Sciatic nerve (tissue), 2 donors: Measurements from ENCODE around the gene SIRT4. TPM values are rescaled to one million over a fixed set of nuclear protein-coding genes. Genes with fewer than 3 reads are reported as not detected.
"Not testable (repeated sequence)": the region's sequence is repeated elsewhere in the genome, so short reads cannot be mapped to it uniquely, and the experiment has no call there.

Experiments used
- ATAC-seq: fragments of 200-7000 bp; cut with Tn5 transposase; one replicate; pipeline ENCODE4 v1.9.1; 2020; ENCODE audit warnings: mild to moderate bottlenecking, moderate library complexity
- DNase-seq: peaks from one replicate; pipeline ENCODE4 v3.0.0-alpha.2; 2020; ENCODE audit warnings: low spot score
- intact Hi-C: fragments of 100-400 bp; cut with DNase I; formaldehyde crosslinking; loops from one replicate; pipeline ENCODE4 v1.14.2; 2022
- total RNA-seq: library from RNA; stranded (reverse); fragmentation: NEBNext Ultra II Directional; extraction: Animal tissue kit (Norgen Biotek cat#: 25700); gene quantifications from one replicate; pipeline ENCODE4 v1.2.1, GENCODE V29; 2021
- donor health status: DM: no; HTN: no; CAD: no.
- donor health status: DM: no; HTN: no; CAD: no.

The SIRT4 gene, protein sequence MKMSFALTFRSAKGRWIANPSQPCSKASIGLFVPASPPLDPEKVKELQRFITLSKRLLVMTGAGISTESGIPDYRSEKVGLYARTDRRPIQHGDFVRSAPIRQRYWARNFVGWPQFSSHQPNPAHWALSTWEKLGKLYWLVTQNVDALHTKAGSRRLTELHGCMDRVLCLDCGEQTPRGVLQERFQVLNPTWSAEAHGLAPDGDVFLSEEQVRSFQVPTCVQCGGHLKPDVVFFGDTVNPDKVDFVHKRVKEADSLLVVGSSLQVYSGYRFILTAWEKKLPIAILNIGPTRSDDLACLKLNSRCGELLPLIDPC
- 0.76 TPM for total RNA-seq

DNA sequence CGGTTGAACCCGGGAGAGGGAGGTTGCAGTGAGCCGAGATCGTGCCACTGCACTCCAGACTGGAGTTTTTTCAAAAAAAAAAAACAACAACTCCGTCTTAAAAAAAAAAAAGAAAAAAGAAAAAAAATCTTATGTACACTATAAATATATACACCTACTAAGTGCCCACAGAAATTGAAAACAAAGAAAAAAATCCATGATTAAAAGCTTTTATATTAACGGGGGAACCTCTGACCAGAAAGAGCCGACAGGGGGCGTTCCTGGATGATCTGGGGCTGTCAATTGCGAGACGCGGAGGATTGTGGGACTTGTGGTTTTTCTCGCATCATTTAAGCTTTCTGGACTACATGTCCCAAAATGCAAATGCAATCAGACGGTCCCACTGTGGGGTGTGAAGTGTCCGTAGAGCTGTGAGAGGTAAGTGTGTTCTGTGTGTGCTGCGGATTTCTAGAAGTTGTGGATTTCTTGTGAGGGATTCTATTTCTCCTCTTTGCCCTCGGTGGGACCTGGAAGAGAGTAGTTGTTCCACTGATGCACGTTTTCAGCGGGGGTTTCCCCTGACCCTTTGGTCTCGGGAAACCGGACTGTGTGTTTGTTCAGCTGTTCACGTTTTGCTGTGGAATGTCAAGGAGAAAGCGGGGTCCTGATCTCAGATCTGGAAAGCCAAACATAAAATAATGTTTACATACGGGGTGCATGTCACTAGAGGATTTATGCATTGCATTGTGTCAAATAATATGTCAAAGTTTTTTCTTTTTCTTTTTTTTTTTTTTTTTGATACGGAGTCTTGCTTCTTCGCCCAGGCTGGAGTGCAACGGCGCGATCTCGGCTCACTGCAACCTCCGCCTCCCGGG lies at the start of gene SIRT4:
Gene SIRT4, plus strand, starts transcription at position 360 of the 854 bp plus-strand sequence. CDS start 1,241 bp downstream, outside the sequence.
- ATAC-seq (peak; percentile 98), DNase-seq (peak; percentile 92)
- intact Hi-C loops = no loop called here

GRCh38 chr12:120253313-120253712 lies 48.8 kb upstream of the SIRT4 start:
- peak; percentile 27 for ATAC-seq
- DNase-seq, intact Hi-C loops: not testable (repeated sequence)

GRCh38 chr12:120254809-120255208 lies 47.3 kb upstream of the SIRT4 start:
- no peak for ATAC-seq
- intact Hi-C loops = no loop called here
- no peak for DNase-seq

DNA sequence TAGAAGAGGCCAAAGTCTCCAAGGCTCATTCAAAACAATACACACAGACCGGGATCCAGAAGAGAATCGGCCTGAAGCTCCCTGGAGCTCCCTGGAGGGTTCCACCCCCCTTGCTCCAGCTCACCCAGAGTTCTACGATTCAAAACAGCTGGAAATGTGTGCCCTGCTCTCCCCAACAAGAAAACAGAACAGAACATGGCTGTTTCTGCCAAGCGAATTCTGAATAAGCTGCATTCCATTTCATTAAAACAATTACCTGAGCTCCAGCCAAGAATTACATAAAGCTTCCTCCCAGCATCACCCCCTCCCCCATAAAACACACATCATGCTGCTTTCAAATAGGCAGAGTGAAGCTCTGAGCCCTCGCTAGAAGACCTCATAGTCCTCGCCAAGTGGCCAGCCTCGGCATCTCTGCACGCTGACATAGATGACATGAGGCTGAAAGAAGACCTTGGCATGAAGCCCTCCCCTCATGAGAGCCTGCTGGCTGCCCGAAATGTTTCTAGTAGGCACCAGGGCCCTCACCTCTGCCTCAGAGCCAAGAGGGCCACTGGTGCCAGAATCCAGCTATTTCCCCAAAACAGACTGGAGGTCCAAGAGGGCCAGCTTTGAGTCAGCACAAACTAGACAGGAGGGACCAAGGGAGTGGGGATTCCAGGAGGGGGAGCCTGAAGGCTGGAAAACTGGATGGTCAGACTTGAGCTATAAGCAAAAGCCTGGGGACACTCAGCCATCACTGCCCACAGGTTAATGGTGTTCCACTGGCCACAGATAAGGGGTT lies 44.9 kb upstream of the SIRT4 start:
- ATAC-seq = peak; percentile 84
- no peak for DNase-seq
- intact Hi-C loops = no loop called here

- DNase-seq (no peak), ATAC-seq (no peak)
- intact Hi-C loops = no loop called here
Measured at GRCh38 chr12:120258323-120258896, 43.7 kb upstream of the SIRT4 start.

DNA sequence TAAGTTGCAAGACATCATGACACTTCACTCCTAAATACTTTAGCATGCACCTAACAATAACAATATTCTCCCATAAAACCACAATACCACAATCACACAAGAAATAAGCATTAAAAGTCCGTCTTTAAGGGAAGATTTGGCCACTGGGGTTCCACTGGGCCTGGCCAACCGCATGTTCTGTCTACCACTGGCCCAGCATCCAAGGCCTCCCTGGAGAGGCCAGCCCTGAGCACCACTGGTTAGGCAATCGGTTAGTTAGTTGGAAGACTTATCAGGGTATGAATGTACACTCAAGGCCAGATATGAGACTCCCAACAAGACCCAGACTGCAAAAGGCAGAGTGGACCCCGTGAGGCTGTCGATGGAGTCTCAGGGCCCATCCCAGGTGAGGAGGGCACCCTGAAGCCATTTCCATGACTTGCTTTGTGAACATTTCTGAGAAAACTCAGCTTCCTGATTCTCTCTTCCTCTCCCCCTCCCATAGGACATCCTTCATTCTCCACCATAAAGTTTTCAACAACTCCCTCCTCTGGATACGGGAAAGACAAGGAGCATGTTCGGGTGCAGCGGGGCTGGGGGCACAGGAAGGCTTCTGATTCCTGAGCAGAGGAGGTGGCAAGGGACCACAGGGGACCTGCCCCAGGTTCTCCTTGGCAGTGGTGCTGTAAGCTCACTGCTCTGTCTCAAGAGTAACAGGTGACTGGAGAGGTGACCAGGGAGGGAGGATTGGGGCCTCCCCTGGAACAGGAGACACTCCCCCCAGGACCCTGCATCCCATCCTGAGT lies 42.5 kb upstream of the SIRT4 start:
- DNase-seq = no peak
- ATAC-seq = peak; percentile 45
- intact Hi-C loops = no loop called here

- intact Hi-C loops = no loop called here
- DNase-seq = no peak
- no peak for ATAC-seq
Measured at GRCh38 chr12:120260607-120261006, 41.5 kb upstream of the SIRT4 start.

DNA sequence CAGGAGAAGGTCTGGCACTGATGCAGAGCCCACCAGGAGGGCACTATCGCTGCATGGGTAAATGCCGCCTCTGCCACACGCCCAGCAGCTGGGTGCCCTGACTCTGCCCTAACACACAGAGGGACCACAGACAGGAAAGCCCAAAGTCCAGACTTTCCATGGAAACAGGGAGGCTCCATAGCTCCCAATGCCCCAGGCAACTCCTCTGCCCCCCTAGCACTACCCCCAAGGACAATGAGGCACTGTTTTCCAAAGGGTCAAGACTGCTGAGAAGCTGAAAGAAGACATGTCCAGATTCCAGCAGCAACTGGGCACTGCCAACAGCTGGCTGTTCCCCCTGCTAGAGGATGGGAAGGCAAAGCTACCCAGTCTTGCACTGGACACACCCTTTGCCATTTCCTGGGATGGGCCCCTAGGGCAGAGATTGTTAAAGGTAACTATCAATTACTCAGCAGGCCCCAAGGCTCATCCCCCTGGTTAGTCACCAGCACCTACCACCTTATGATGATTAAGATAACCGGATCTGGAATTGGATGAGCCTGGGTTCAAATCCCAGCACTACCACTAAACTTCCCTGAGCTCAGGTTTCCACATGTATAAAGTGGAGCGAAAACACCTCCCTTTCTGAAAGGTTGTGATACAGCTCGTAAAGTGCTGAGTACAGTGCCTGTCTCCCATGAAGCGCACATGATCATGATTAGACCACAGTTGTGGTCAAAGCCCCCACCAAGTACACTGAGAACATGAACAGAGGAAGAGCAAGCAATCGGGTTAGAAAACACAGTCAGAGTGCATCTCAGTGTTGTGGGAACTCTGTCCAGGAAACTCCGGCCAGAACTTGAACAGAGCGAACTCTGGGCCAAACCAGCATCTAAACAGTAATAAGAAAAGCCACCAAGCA lies 39.9 kb upstream of the SIRT4 start:
- peak; percentile 36 for ATAC-seq
- no peak for DNase-seq
- intact Hi-C loops = no loop called here

DNA sequence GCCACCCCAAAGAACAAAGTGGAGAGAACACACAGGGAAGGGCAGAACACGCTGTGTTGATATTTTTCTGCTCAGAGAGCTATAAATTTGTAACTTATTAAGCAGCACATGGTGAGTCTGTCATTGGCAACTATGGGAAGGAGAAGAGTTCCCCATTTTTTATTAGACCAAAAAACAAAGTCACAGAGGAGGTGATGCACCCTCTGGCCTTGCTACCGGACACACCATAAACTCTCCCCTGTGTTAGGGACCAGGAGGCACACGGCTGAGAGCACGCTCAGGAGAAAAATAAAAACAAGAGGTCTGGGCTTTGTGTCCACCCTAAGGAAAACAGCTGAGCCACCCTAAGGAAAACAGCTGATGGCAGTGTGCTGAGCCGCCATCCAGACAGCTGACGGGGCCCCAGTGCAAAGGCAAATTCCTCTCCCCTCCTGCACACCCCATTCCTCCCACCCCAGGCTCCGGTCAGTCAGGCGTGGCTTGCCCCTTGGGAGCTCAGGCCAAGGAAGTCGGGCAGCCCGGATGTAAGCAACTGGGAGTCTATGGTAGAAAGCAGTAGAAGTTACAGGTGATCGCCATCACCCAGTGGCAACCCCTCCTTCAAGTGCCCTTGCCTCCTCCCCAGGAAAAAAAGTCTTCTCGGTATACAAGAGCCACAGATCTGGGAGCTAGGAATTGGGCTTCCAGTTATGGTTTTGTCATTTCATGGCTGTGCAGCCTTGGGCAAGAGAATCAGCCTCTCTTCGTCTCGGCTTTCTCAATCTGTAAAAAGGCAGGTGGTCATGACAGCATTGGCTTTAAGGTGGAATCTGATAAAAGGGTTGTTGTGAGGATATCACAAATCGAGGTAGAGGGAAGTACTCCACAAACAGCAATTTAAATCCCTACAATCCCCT lies 39.0 kb upstream of the SIRT4 start:
- no peak for DNase-seq
- intact Hi-C loops = no loop called here
- peak; percentile 50 for ATAC-seq

DNA sequence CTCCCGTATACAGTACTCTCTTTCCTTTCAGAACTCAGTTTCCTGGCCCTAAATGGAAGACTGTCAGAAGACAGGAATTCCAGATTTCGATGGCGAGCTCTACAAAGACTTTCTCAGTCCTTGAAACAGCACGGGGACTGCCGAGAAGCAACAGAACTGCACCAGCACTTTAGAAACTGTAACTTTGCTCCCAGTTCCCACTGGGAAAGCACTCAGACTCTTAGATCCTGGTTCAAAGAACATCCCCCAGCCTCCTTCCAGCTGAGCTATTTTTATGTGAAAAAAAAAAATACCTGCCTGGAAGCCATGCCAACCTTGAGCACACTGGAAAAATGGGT lies 38.4 kb upstream of the SIRT4 start:
- DNase-seq (no peak), ATAC-seq (no peak)
- intact Hi-C loops = no loop called here

GRCh38 chr12:120264086-120264903 lies 37.8 kb upstream of the SIRT4 start:
- intact Hi-C loops = no loop called here
- ATAC-seq (peak; percentile 9), DNase-seq (no peak)

- intact Hi-C loops = loop anchor here (5.0 kb wide), 1 partner anchor 38 kb away; no protein-coding TSS in a partner anchor
Measured at GRCh38 chr12:120264904-120265472, 37.1 kb upstream of the SIRT4 start.

DNA sequence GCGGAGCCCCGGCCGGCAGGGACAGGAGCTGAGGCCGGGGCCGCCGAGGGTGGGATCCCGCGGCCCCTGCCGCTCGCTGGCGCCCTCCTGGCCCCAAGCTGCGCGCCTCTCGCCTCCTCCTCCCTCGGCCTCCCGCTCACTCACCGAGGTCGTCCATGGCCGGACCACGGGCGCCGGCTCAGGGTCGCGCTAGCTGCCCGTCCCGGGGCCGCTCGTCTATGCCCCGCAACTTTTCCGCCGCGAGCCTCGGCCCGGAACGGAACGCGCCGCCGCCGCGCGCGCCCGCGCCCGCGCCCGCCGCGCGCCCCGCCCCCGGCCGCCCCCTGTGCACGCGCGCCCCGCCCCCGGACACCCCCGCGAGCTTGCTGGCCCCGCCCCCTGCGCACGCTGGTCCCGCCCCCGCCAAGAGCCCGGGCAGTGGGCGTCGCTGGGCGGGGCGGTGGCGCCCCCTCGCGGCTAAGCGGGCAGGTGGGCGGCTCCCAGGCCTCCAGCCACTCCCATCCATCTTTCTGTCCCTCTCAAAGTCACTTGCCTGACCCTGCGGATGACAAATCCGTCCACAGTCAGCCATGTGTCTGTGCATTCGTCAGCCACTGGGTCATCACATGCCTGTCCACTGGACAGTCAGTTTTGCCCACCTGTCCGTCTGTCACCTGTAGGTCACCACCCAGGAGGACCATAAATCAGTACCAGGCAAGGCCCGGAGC lies 36.5 kb upstream of the SIRT4 start, which contains the start of gene PXN:
Gene PXN, minus strand, starts transcription at position 258 of the 707 bp plus-strand sequence. Its CDS starts 101 bp downstream, at position 157.
- DNase-seq (peak; percentile 93), ATAC-seq (peak; percentile 75)
- intact Hi-C loops = loop anchor here (5.0 kb wide), 1 partner anchor 38 kb away; no protein-coding TSS in a partner anchor

More at GRCh38 chr12:120264904-120265472, 37.1 kb upstream of the SIRT4 start:
- DNase-seq = peak; percentile 70
- peak; percentile 2 for ATAC-seq

DNA sequence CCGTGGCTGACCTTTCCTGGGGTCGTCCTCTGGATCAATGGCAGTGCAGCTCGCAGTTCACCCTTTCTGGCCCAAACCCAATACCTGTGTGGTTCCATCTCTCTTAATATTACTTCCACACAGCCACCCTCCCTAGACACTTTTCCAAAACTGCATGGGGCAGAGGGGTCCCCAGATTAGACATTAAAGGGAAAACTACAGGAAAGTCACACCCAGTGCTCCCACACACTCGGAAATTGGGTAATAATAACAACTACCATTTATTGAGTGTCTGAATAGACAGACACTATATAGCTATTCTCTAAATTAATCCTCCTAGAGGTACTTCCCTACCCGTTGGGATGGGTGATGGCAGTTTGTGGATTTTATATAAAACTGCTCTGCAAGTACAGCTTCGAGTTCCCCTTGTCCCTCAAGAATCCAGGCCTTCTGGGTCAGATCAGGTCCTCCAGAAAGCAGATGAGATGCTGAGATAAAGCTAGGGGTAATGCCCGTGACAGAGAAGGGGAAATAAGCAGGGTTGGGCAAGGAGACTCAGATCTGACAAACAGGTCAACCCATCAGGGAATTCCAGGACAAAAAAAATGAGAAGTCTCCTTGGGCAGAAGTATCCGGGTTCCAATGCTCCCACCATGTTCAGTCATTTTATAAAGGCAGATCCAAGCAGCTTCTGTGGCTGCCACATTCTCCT lies 35.8 kb upstream of the SIRT4 start:
- DNase-seq (no peak), ATAC-seq (no peak)
- intact Hi-C loops = loop anchor here (5.0 kb wide), 1 partner anchor 39 kb away; no protein-coding TSS in a partner anchor
